ENCODE results near the gene TMEM169.

Gene TMEM169

GRCh38 chr2:216081487-216082116, at the start of gene TMEM169, which contains the start of gene PECR:
TSS of gene TMEM169 (plus strand) at chr2:216081919. CDS start at chr2:216095964, 14,045 bp downstream.
TSS of gene PECR (minus strand) at chr2:216081809. CDS start at chr2:216081741, 68 bp downstream.
- DNase-seq: peak; percentile 78

- DNase-seq: no peak
These were observed 49.6 kb upstream of the TMEM169 start for GRCh38 chr2:216031960-216032689.

GRCh38 chr2:216033403-216033802, 48.3 kb upstream of the TMEM169 start:
- no peak for DNase-seq

GRCh38 chr2:216034065-216034464, 47.7 kb upstream of the TMEM169 start:
- peak; percentile 50 for DNase-seq

- no peak for DNase-seq
These were observed 41.8 kb upstream of the TMEM169 start for GRCh38 chr2:216039918-216040317.

GRCh38 chr2:216041438-216041837, 40.3 kb upstream of the TMEM169 start:
- no peak for DNase-seq

- DNase-seq: no peak
These were observed 37.8 kb upstream of the TMEM169 start for GRCh38 chr2:216043949-216044348.

GRCh38 chr2:216044883-216045486, 36.7 kb upstream of the TMEM169 start:
- peak; percentile 14 for DNase-seq

- DNase-seq: no peak
These were observed 34.3 kb upstream of the TMEM169 start for GRCh38 chr2:216047397-216047796.

- DNase-seq: no peak
These were observed 32.3 kb upstream of the TMEM169 start for GRCh38 chr2:216049452-216049851.

GRCh38 chr2:216051350-216051749, 30.4 kb upstream of the TMEM169 start:
- DNase-seq: no peak

GRCh38 chr2:216052420-216052819, 29.3 kb upstream of the TMEM169 start:
- no peak for DNase-seq

GRCh38 chr2:216055680-216056079, 26.0 kb upstream of the TMEM169 start:
- no peak for DNase-seq

GRCh38 chr2:216056739-216057138, 25.0 kb upstream of the TMEM169 start:
- DNase-seq: no peak

- DNase-seq: no peak
These were observed 24.0 kb upstream of the TMEM169 start for GRCh38 chr2:216057688-216058193.

GRCh38 chr2:216059233-216059834, 22.4 kb upstream of the TMEM169 start:
- no peak for DNase-seq

GRCh38 chr2:216064014-216064630, 17.6 kb upstream of the TMEM169 start:
- no peak for DNase-seq

- no peak for DNase-seq
These were observed 17.1 kb upstream of the TMEM169 start for GRCh38 chr2:216064665-216065064.

GRCh38 chr2:216066230-216066629, 15.5 kb upstream of the TMEM169 start:
- no peak for DNase-seq

- DNase-seq: no peak
These were observed 12.7 kb upstream of the TMEM169 start for GRCh38 chr2:216069028-216069427.

GRCh38 chr2:216070195-216070594, 11.5 kb upstream of the TMEM169 start:
- DNase-seq: no peak

- no peak for DNase-seq
These were observed 10.4 kb upstream of the TMEM169 start for GRCh38 chr2:216071111-216071851.
